Mammary epithelial cell (primary cell): Measurements from ENCODE around the gene TSPAN9.
A peak's percentile ranks its signal among the peaks of the same experiment; 100 is the strongest.

Source experiments
- CTCF ChIP-seq, 2 donors: IDR thresholded peaks in 1 of 2; conservative IDR thresholded peaks in 1 of 2; 2 replicates each; pipeline ENCODE4 v1.5.1; 2011 to 2012; ENCODE audit warnings: inconsistent platforms in 2 of 2, low read length in 2 of 2, mild to moderate bottlenecking in 2 of 2, control low read depth in 1 of 2, low read depth in 1 of 2; ENCODE audit not compliant: insufficient read depth in 1 of 2; ENCODE audit errors: extremely low read depth in 1 of 2
- EZH2 ChIP-seq: IDR thresholded peaks from 2 replicates; pipeline ENCODE4 v1.6.1; 2012; ENCODE audit warnings: low read length, inconsistent platforms, borderline replicate concordance

- peak; percentile 63 to 71 for TF ChIP-seq CTCF (conservative IDR thresholded peaks at IDR 0.05 in 1 of 2, IDR thresholded peaks at IDR 0.05 in 1 of 2; ENCODE audit: extremely low read depth in 1 of 2, insufficient read depth in 1 of 2, low read depth in 1 of 2, low read length in 2 of 2)
- no peak for TF ChIP-seq EZH2
Measured at GRCh38 chr12:3034067-3034750, 43.0 kb upstream of the TSPAN9 start.
